A549 (cell line): ENCODE measurements around the gene SLC25A28.

Experiments
- CBX2 ChIP-seq: fragments of 200-600 bp; sonication (generic); IDR thresholded peaks from 2 replicates; pipeline ENCODE4 v1.6.1; 2016; ENCODE audit warnings: low read depth, mild to moderate bottlenecking, borderline replicate concordance
- CTCF ChIP-seq: fragments of >200 bp; sonication (Bioruptor Twin); formaldehyde crosslinking; IDR thresholded peaks from 3 replicates; pipeline ENCODE4 v1.5.1; 2016
- E2F6 ChIP-seq: IDR thresholded peaks from 2 replicates; pipeline ENCODE4 v1.6.1; 2012; ENCODE audit warnings: low read depth, borderline replicate concordance
- ESRRA ChIP-seq: fragments of 150-350 bp; IDR thresholded peaks from 2 replicates; pipeline ENCODE4 v1.6.1; 2014; ENCODE audit warnings: mild to moderate bottlenecking, low read length, borderline replicate concordance
- FOSB ChIP-seq: fragments of 250-450 bp; sonication (Bioruptor Pico); IDR thresholded peaks from 2 replicates; pipeline ENCODE4 v1.5.0; 2020; ENCODE audit warnings: mild to moderate bottlenecking, moderate library complexity
- JUNB ChIP-seq: fragments of >200 bp; sonication (Bioruptor Twin); formaldehyde crosslinking; IDR thresholded peaks from 2 replicates; pipeline ENCODE4 v1.6.1; 2016
- PHF8 ChIP-seq: fragments of 200-600 bp; sonication (generic); IDR thresholded peaks from 2 replicates; pipeline ENCODE4 v1.6.1; 2016; ENCODE audit warnings: low read depth, mild to moderate bottlenecking, antibody characterized with exemption, moderate library complexity, borderline replicate concordance
- POLR2A ChIP-seq: IDR thresholded peaks from 2 replicates; pipeline ENCODE4 v1.6.1; 2012; ENCODE audit warnings: mild to moderate bottlenecking, low read length
- REST ChIP-seq: fragments of 200-600 bp; sonication (generic); IDR thresholded peaks from 2 replicates; pipeline ENCODE4 v1.6.1; 2016; ENCODE audit warnings: antibody characterized with exemption, mild to moderate bottlenecking, moderate library complexity
- SREBF2 ChIP-seq: fragments of 450-650 bp; IDR thresholded peaks from 2 replicates; pipeline ENCODE4 v1.6.1; 2014; ENCODE audit warnings: mild to moderate bottlenecking, moderate library complexity
- ZC3H11A ChIP-seq: fragments of 450-650 bp; IDR thresholded peaks from 2 replicates; pipeline ENCODE4 v1.6.1; 2014; ENCODE audit warnings: antibody characterized with exemption, mild to moderate bottlenecking
- ZNF302 ChIP-seq: fragments of 250-450 bp; sonication (Bioruptor Pico); IDR thresholded peaks from 2 replicates; pipeline ENCODE4 v1.9.0; 2021; ENCODE audit warnings: inconsistent platforms, mild to moderate bottlenecking, moderate library complexity

GRCh38 chr10:99590799-99591198 is 29.4 kb downstream of the SLC25A28 start:
- no peak for TF ChIP-seq POLR2A
- no peak for TF ChIP-seq CBX2
- no peak for TF ChIP-seq CTCF
- TF ChIP-seq FOSB (CRISPR knock-in tag): no peak
- TF ChIP-seq PHF8: no peak
- TF ChIP-seq ZNF302 (CRISPR knock-in tag): no peak
- no peak for TF ChIP-seq E2F6
- TF ChIP-seq ZC3H11A: no peak
- TF ChIP-seq SREBF2: no peak
- TF ChIP-seq ESRRA: no peak
- no peak for TF ChIP-seq REST
- TF ChIP-seq JUNB: no peak
